Thymus (tissue), 11 donors: ENCODE measurements around the gene PCBP3. TPM values are rescaled to one million over a fixed set of nuclear protein-coding genes. Genes with fewer than 3 reads are reported as not detected.

Experiments used
- DNase-seq, 9 donors: peaks; one replicate each; pipeline ENCODE4 v3.0.0-alpha.2; 2013; ENCODE audit warnings: low spot score in 9 of 9, low read depth in 6 of 9, missing footprints in 1 of 9
- H3K27ac ChIP-seq, 2 donors: one replicate each; pipeline ENCODE4 v1.5.1; 2013; ENCODE audit warnings: control low read depth in 1 of 2, low read depth in 1 of 2, low read length in 1 of 2, mild to moderate bottlenecking in 1 of 2, moderate library complexity in 1 of 2
- H3K27me3 ChIP-seq, 2 donors: one replicate each; pipeline ENCODE4 v1.5.1; 2013; ENCODE audit warnings: low read length in 1 of 2; ENCODE audit not compliant: control insufficient read depth in 2 of 2, insufficient read depth in 1 of 2
- H3K36me3 ChIP-seq, 2 donors: one replicate each; pipeline ENCODE4 v1.5.1; 2013; ENCODE audit warnings: low read length in 1 of 2, mild to moderate bottlenecking in 1 of 2, moderate library complexity in 1 of 2; ENCODE audit not compliant: control insufficient read depth in 2 of 2, insufficient read depth in 2 of 2
- H3K4me1 ChIP-seq, 2 donors: one replicate each; pipeline ENCODE4 v1.5.1; 2013; ENCODE audit warnings: low read length in 2 of 2; ENCODE audit not compliant: control insufficient read depth in 2 of 2, insufficient read depth in 2 of 2
- H3K4me3 ChIP-seq, 2 donors: one replicate each; pipeline ENCODE4 v1.5.1; 2013; ENCODE audit warnings: low read length in 2 of 2, control low read depth in 1 of 2, mild to moderate bottlenecking in 1 of 2
- H3K9me3 ChIP-seq, 2 donors: one replicate each; pipeline ENCODE4 v1.5.1; 2013; ENCODE audit warnings: low read length in 1 of 2, mild to moderate bottlenecking in 1 of 2; ENCODE audit not compliant: control insufficient read depth in 2 of 2, insufficient read depth in 1 of 2
- WGBS: extraction: QIAGEN DNeasy Blood & Tissue Kit; methylation state at CpG from one replicate; pipeline ENCODE4 v1.1.7; 2013; 5-methylcytosine and 5-hydroxymethylcytosine counted together
- polyA plus RNA-seq: library from polyadenylated mRNA; stranded (reverse); fragments of 200-250 nt; gene quantifications from one replicate; pipeline ENCODE4 v1.2.3, GENCODE V29; 2013
- total RNA-seq: library from RNA; stranded (reverse); fragments of 120-200 nt; gene quantifications from one replicate; pipeline ENCODE4 v1.2.4, GENCODE V29; 2013
- donor health status: healthy.

Gene PCBP3
- total and polyA plus RNA-seq, 2 donors = 12.8 to 44.9 TPM

GRCh38 chr21:45736042-45736689, 92.6 kb downstream of the PCBP3 start:
- no peak for DNase-seq
- Histone ChIP-seq H3K4me1 (peaks cover 0 to 6% of the 10 kb centered on the region in 2 donors), H3K27me3 (no peaks in the 10 kb centered on the region), H3K4me3 (no peak overlapping the region), H3K27ac (no peak overlapping the region), H3K36me3 (peaks cover 7 to 24% of the 10 kb centered on the region in 2 donors), H3K9me3 (no peaks in the 10 kb centered on the region)
- 87% methylated on average over 10 of the region's 10 CpGs for WGBS

- no peak for DNase-seq
- Histone ChIP-seq H3K27me3 (no peaks in the 10 kb centered on the region), H3K4me1 (peaks cover 0 to 6% of the 10 kb centered on the region in 2 donors), H3K9me3 (no peaks in the 10 kb centered on the region), H3K27ac (no peak overlapping the region), H3K4me3 (no peak overlapping the region), H3K36me3 (peaks cover 7 to 22% of the 10 kb centered on the region in 2 donors)
- 93% methylated on average over 17 of the region's 17 CpGs for WGBS
These were observed 93.4 kb downstream of the PCBP3 start for GRCh38 chr21:45736690-45737484.

- WGBS = 97% methylated on average over 12 of the region's 12 CpGs
- Histone ChIP-seq H3K27me3 (no peaks in the 10 kb centered on the region), H3K27ac (no peak overlapping the region), H3K36me3 (peaks cover 7 to 22% of the 10 kb centered on the region in 2 donors), H3K4me1 (peaks cover 0 to 6% of the 10 kb centered on the region in 2 donors), H3K4me3 (no peak overlapping the region), H3K9me3 (no peaks in the 10 kb centered on the region)
- DNase-seq = no peak
These were observed 94.1 kb downstream of the PCBP3 start for GRCh38 chr21:45737485-45738166.

GRCh38 chr21:45739218-45740087, 95.9 kb downstream of the PCBP3 start:
- H3K4me1 ChIP-seq = peaks cover 0 to 6% of the 10 kb centered on the region in 2 donors
- H3K4me3 ChIP-seq = no peak overlapping the region
- 66% methylated on average over 5 of the region's 5 CpGs for WGBS
- H3K27ac ChIP-seq = peak overlapping the region in 1 of 2 donors; percentile 55
- DNase-seq = peak in 2 of 9 donors; percentile 19 to 35
- no peaks in the 10 kb centered on the region for H3K27me3 ChIP-seq
- no peaks in the 10 kb centered on the region for H3K9me3 ChIP-seq
- H3K36me3 ChIP-seq = peaks cover 10 to 23% of the 10 kb centered on the region in 2 donors

GRCh38 chr21:45740088-45740440, 96.5 kb downstream of the PCBP3 start:
- no peak overlapping the region for H3K4me3 ChIP-seq
- H3K27me3 ChIP-seq = no peaks in the 10 kb centered on the region
- WGBS = 78% methylated on average over 9 of the region's 9 CpGs
- H3K27ac ChIP-seq = peak overlapping the region in 1 of 2 donors; percentile 55
- no peak for DNase-seq
- H3K9me3 ChIP-seq = peaks cover 0 to under 1% of the 10 kb centered on the region in 2 donors
- peaks cover 14 to 22% of the 10 kb centered on the region in 2 donors for H3K36me3 ChIP-seq
- peaks cover 0 to 6% of the 10 kb centered on the region in 2 donors for H3K4me1 ChIP-seq

- H3K27me3 ChIP-seq = no peaks in the 10 kb centered on the region
- 93% methylated on average over 14 of the region's 14 CpGs for WGBS
- H3K36me3 ChIP-seq = peaks cover 16 to 22% of the 10 kb centered on the region in 2 donors
- H3K4me1 ChIP-seq = peaks cover 0 to 6% of the 10 kb centered on the region in 2 donors
- DNase-seq = no peak
- H3K4me3 ChIP-seq = no peak overlapping the region
- H3K9me3 ChIP-seq = peaks cover 3 to 4% of the 10 kb centered on the region in 2 donors
- no peak overlapping the region for H3K27ac ChIP-seq
These were observed 97.2 kb downstream of the PCBP3 start for GRCh38 chr21:45740491-45741357.

- H3K36me3 ChIP-seq = peaks cover 18 to 23% of the 10 kb centered on the region in 2 donors
- DNase-seq = no peak
- no peaks in the 10 kb centered on the region for H3K27me3 ChIP-seq
- peaks cover 4 to 7% of the 10 kb centered on the region in 2 donors for H3K9me3 ChIP-seq
- 85% methylated on average over 6 of the region's 6 CpGs for WGBS
- no peak overlapping the region for H3K4me3 ChIP-seq
- peaks cover 0 to 6% of the 10 kb centered on the region in 2 donors for H3K4me1 ChIP-seq
- no peak overlapping the region for H3K27ac ChIP-seq
These were observed 98.2 kb downstream of the PCBP3 start for GRCh38 chr21:45741691-45742090.

GRCh38 chr21:45742247-45742646, 98.7 kb downstream of the PCBP3 start:
- no peaks in the 10 kb centered on the region for H3K27me3 ChIP-seq
- H3K27ac ChIP-seq = no peak overlapping the region
- H3K4me1 ChIP-seq = peaks cover 0 to 6% of the 10 kb centered on the region in 2 donors
- 87% methylated on average over 7 of the region's 7 CpGs for WGBS
- no peak for DNase-seq
- no peak overlapping the region for H3K4me3 ChIP-seq
- peaks cover 4 to 7% of the 10 kb centered on the region in 2 donors for H3K9me3 ChIP-seq
- peaks cover 20 to 23% of the 10 kb centered on the region in 2 donors for H3K36me3 ChIP-seq
